ENCODE results near the gene CEBPG.

The CEBPG gene

DNA sequence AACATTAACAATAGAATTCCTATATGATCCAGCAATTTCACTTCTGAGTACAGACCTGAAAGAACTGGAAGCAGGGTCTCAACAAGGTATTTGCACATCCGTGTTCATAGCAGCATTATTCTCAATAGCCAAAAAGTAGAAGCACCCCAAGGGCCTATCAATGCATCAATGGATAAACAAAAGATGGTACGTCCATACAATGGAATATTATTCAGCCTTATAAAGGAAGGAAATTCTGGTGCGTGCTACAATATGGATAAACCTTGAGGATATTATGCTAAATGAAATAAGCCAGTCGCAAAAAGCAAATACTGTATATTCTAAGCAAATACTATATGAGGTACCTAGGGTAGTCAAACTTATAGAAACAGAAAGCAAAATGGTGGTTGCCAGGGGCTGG is 40.4 kb upstream of the CEBPG start:
- no peak for DNase-seq (ENCODE audit: low read depth, low spot score)
- no peak overlapping the region for H3K4me3 ChIP-seq (ENCODE audit: low read depth, low read length)
- in situ Hi-C loops (cut with HindIII; ENCODE audit: low sequenced_read_pairs), result no loop called here
- TF ChIP-seq CTCF (IDR thresholded peaks at IDR 0.05; ENCODE audit: low read depth, low read length), result no peak

GRCh38 chr19:33333642-33334041 is 39.9 kb upstream of the CEBPG start:
- no peak for DNase-seq (ENCODE audit: low read depth, low spot score)
- no peak overlapping the region for H3K4me3 ChIP-seq (ENCODE audit: low read depth, low read length)
- in situ Hi-C loops (cut with HindIII; ENCODE audit: low sequenced_read_pairs), result no loop called here
- no peak for TF ChIP-seq CTCF (IDR thresholded peaks at IDR 0.05; ENCODE audit: low read depth, low read length)

DNA sequence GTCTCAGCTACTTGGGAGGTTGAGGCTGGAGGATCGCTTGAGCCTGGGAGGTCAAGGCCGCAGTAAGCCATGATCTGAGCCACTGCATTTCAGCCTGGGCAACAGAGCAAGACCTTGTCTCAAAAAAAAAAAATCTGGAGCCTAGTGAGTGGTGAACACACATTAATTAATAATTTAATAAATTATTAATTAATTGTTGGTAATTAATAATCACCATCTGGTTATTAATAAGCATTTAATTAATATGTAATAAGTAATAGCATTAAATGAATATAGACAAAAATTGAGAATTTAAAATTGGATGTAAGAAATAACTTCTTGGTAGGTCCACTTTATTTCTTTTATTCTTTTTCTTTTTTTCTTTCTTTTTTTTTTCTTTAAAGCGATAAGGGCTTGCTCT is 39.2 kb upstream of the CEBPG start:
- in situ Hi-C loops (cut with HindIII; ENCODE audit: low sequenced_read_pairs), result no loop called here
- no peak for DNase-seq (ENCODE audit: low read depth, low spot score)
- no peak for TF ChIP-seq CTCF (IDR thresholded peaks at IDR 0.05; ENCODE audit: low read depth, low read length)
- no peak overlapping the region for H3K4me3 ChIP-seq (ENCODE audit: low read depth, low read length)

DNA sequence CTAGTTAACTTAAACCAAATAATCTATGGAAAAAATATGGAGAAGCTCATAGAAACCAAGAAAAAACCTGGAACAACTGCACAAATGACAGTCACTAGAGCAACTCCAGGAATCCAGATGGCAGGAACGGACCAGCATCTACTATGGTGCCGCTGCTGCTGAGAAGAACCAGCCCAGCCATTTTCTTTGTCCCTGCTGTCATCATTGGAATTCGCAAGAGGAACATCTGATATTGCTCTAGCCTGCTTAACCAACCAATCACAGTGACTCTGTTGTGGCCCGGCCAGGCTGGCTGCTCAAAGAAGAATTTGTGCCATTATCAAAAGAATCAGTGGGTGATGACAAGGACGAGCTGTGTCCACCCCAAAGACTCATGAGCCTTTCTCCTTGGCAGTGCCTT is 38.1 kb upstream of the CEBPG start:
- no peak for DNase-seq (ENCODE audit: low read depth, low spot score)
- no peak for TF ChIP-seq CTCF (IDR thresholded peaks at IDR 0.05; ENCODE audit: low read depth, low read length)
- in situ Hi-C loops (cut with HindIII; ENCODE audit: low sequenced_read_pairs), result no loop called here
- no peak overlapping the region for H3K4me3 ChIP-seq (ENCODE audit: low read depth, low read length)

DNA sequence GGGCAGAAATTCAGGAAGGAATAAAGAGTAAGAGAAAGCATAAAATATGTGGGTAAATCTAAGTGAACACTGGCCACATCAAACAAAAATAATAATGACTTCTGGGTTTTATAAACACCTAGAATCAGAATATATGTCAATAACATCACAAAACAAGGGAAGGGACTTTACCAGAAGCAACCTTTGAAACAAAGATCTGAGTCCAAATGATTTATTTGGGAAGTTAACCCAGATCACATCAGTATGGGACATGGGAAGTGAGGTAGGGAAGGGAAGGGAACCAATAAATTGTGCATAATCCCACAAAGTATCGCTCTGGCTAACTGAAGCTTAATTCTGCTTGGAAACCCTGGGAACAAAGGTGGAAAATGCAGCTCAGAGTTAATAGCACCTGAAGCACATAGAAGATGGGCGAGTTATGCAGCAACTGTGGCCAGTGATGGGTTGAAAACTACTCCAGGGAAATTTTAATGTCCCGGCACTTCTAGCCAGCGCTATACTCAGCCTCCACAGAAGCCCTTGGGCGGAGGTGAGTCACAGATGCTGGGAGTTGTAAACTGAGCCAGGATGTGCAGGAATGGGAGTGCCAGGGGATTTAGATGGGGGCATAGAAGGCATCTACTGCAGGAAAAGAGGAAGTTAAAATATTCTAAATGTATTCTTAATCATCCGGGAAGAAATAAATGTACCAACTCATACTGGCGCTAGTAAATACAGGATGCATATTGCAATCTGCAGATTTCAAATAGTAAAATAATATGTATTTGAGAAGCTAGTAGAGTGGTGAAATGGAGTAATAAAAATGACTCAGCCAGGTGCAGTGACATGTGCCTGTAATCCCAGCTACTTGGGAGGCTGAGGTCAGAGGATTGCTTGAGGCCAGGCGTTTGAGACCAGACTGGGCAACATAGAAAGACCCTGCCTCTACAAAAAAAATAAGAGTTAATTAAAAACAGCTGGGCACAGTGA is 34.2 kb upstream of the CEBPG start:
- no peak overlapping the region for H3K4me3 ChIP-seq (ENCODE audit: low read depth, low read length)
- in situ Hi-C loops (cut with HindIII; ENCODE audit: low sequenced_read_pairs), result no loop called here
- no peak for DNase-seq (ENCODE audit: low read depth, low spot score)
- no peak for TF ChIP-seq CTCF (IDR thresholded peaks at IDR 0.05; ENCODE audit: low read depth, low read length)

DNA sequence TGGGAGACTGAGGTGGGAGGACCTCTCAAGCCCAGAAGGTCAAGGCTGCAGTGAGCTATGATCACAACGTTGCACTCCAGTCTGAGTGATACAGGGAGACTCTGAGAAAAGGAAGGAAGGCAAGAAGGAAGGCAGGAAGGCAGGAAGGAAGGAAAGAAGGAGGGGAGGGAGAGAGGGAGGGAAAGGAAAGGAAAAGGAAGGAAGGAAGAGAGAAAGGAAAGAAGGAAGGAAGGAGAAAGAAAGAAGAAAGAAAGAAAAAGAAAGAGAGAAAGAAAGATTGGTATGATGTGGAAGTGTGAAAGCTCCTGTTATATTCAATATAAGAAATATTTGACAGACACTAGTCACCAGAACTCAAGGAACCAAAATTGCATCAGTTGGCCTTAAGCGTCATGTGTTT is 32.5 kb upstream of the CEBPG start:
- DNase-seq (ENCODE audit: low read depth, low spot score), result no peak
- no peak overlapping the region for H3K4me3 ChIP-seq (ENCODE audit: low read depth, low read length)
- in situ Hi-C loops (cut with HindIII; ENCODE audit: low sequenced_read_pairs), result no loop called here
- no peak for TF ChIP-seq CTCF (IDR thresholded peaks at IDR 0.05; ENCODE audit: low read depth, low read length)
